A549 (cell line): ENCODE measurements around the gene RNF38. TPM values are rescaled to one million over a fixed set of nuclear protein-coding genes. Genes with fewer than 3 reads are reported as not detected.
A peak's percentile ranks its signal among the peaks of the same experiment; 100 is the strongest.
"Not testable (repeated sequence)": the region's sequence is repeated elsewhere in the genome, so short reads cannot be mapped to it uniquely, and the experiment has no call there.

Source experiments
- ATAC-seq, 2 experiments: fragments of 200-7000 bp in 1 of 2; fragments of >200 bp in 1 of 2; cut with Nextera tagmentation in 1 of 2; cut with Tn5 transposase in 1 of 2; 3 replicates each; pipeline versions ENCODE4 v1.8.0 to v1.9.1; 2018 to 2020; ENCODE audit warnings: mild to moderate bottlenecking in 1 of 2, moderate library complexity in 1 of 2
- CTCF ChIA-PET: fragments of 300-600 bp; sonication (Branson Sonifier 250); formaldehyde crosslinking; extraction: SDS; loops from one replicate; lab custom pipeline; 2021; ENCODE audit warnings: antibody characterized with exemption, inconsistent platforms; lab: Yijun Ruan, JAX
- POLR2A ChIA-PET: fragments of 350-600 bp; formaldehyde crosslinking; extraction: SDS; loops from one replicate; lab custom pipeline; 2021; ENCODE audit warnings: antibody characterized with exemption, inconsistent platforms; lab: Yijun Ruan, JAX
- DNase-seq, 2 experiments: peaks; one replicate each; pipeline versions ENCODE4 v3.0.0 to v3.0.0-alpha.2; 2011 to 2016; ENCODE audit warnings: low read depth in 1 of 2, low spot score in 1 of 2
- FAIRE-seq: peaks from 2 replicates; lab custom pipeline; 2011; peaks lifted over from hg19 to GRCh38; lab: Jason Lieb, UNC
- H3K27ac ChIP-seq, 2 experiments: fragments of >200 bp; sonication (Bioruptor Twin); formaldehyde crosslinking; 3 replicates each; pipeline ENCODE4 v1.5.1; 2016 to 2017
- H3K4me1 ChIP-seq: fragments of >200 bp; sonication (Bioruptor Twin); formaldehyde crosslinking; 3 replicates; pipeline ENCODE4 v1.6.1; 2016
- H3K4me2 ChIP-seq: fragments of >200 bp; sonication (Bioruptor Twin); formaldehyde crosslinking; 3 replicates; pipeline ENCODE4 v1.6.1; 2016
- H3K4me3 ChIP-seq: fragments of >200 bp; sonication (Bioruptor Twin); formaldehyde crosslinking; 3 replicates; pipeline ENCODE4 v1.5.1; 2016
- H3K9me3 ChIP-seq: fragments of >200 bp; sonication (Bioruptor Twin); formaldehyde crosslinking; 3 replicates; pipeline ENCODE4 v1.6.1; 2016
- CHD2 ChIP-seq: fragments of 150-350 bp; IDR thresholded peaks from 2 replicates; pipeline ENCODE4 v1.6.1; 2014; ENCODE audit warnings: low read length; ENCODE audit not compliant: partially characterized antibody
- E2F6 ChIP-seq: IDR thresholded peaks from 2 replicates; pipeline ENCODE4 v1.6.1; 2012; ENCODE audit warnings: low read depth, borderline replicate concordance
- EHF ChIP-seq: fragments of 250-450 bp; sonication (Bioruptor Pico); IDR thresholded peaks from 2 replicates; pipeline ENCODE4 v1.5.0; 2020; ENCODE audit warnings: mild to moderate bottlenecking
- ELK1 ChIP-seq: fragments of 150-350 bp; IDR thresholded peaks from 2 replicates; pipeline ENCODE4 v1.6.1; 2014; ENCODE audit warnings: low read depth, mild to moderate bottlenecking, low read length
- EP300 ChIP-seq, 2 experiments: fragments of >200 bp; sonication (Bioruptor Twin); formaldehyde crosslinking; IDR thresholded peaks; 2 replicates in 1 of 2; 3 replicates in 1 of 2; pipeline ENCODE4 v1.6.1; 2016 to 2017
- ESRRA ChIP-seq: fragments of 150-350 bp; IDR thresholded peaks from 2 replicates; pipeline ENCODE4 v1.6.1; 2014; ENCODE audit warnings: mild to moderate bottlenecking, low read length, borderline replicate concordance
- FOSL2 ChIP-seq, 2 experiments: fragments of 450-650 bp in 1 of 2; fragments of >200 bp in 1 of 2; sonication (Bioruptor Twin) in 1 of 2; formaldehyde crosslinking; IDR thresholded peaks; 2 replicates each; pipeline versions ENCODE4 v1.5.0 to v1.6.1; 2016 to 2020; ENCODE audit warnings: mild to moderate bottlenecking in 1 of 2, moderate library complexity in 1 of 2
- GATA3 ChIP-seq: IDR thresholded peaks from 2 replicates; pipeline ENCODE4 v1.6.1; 2012; ENCODE audit warnings: borderline replicate concordance
- HDAC2 ChIP-seq: fragments of 200-600 bp; sonication (generic); IDR thresholded peaks from 2 replicates; pipeline ENCODE4 v1.6.1; 2016
- HEYL ChIP-seq: fragments of 250-450 bp; sonication (Bioruptor Pico); IDR thresholded peaks from 2 replicates; pipeline ENCODE4 v1.8.0; 2021; ENCODE audit warnings: mild to moderate bottlenecking, moderate library complexity
- HMGXB4 ChIP-seq: fragments of 250-450 bp; sonication (Bioruptor Pico); IDR thresholded peaks from 2 replicates; pipeline ENCODE4 v1.5.0; 2021; ENCODE audit warnings: mild to moderate bottlenecking, moderate library complexity, borderline replicate concordance
- JUN ChIP-seq, 2 experiments: fragments of >200 bp; sonication (Bioruptor Twin); formaldehyde crosslinking; IDR thresholded peaks; 2 replicates in 1 of 2; 3 replicates in 1 of 2; pipeline ENCODE4 v1.6.1; 2016 to 2017
- JUNB ChIP-seq: fragments of >200 bp; sonication (Bioruptor Twin); formaldehyde crosslinking; IDR thresholded peaks from 2 replicates; pipeline ENCODE4 v1.6.1; 2016
- MAX ChIP-seq: IDR thresholded peaks from 2 replicates; pipeline ENCODE4 v1.6.1; 2012
- POLR2AphosphoS2 ChIP-seq: conservative IDR thresholded peaks from 2 replicates; pipeline ENCODE4 v1.6.1; 2012; ENCODE audit warnings: low read length, improper control_type of control experiment, inconsistent platforms
- RCOR1 ChIP-seq: fragments of 150-350 bp; IDR thresholded peaks from 2 replicates; pipeline ENCODE4 v1.6.1; 2014; ENCODE audit warnings: antibody characterized with exemption, low read length, low read depth
- REST ChIP-seq: fragments of 200-600 bp; sonication (generic); IDR thresholded peaks from 2 replicates; pipeline ENCODE4 v1.6.1; 2016; ENCODE audit warnings: antibody characterized with exemption, mild to moderate bottlenecking, moderate library complexity
- RFX5 ChIP-seq: fragments of 450-650 bp; IDR thresholded peaks from 2 replicates; pipeline ENCODE4 v1.7.1; 2014; ENCODE audit warnings: antibody characterized with exemption, mild to moderate bottlenecking, moderate library complexity
- SMC3 ChIP-seq: fragments of >200 bp; sonication (Bioruptor Twin); formaldehyde crosslinking; IDR thresholded peaks from 3 replicates; pipeline ENCODE4 v1.6.1; 2018; ENCODE audit warnings: inconsistent platforms
- SREBF2 ChIP-seq: fragments of 450-650 bp; IDR thresholded peaks from 2 replicates; pipeline ENCODE4 v1.6.1; 2014; ENCODE audit warnings: mild to moderate bottlenecking, moderate library complexity
- ZC3H11A ChIP-seq: fragments of 450-650 bp; IDR thresholded peaks from 2 replicates; pipeline ENCODE4 v1.6.1; 2014; ENCODE audit warnings: antibody characterized with exemption, mild to moderate bottlenecking
- WGBS: methylation state at CpG from one replicate; pipeline ENCODE4 v1.1.6; 2017; ENCODE audit errors: missing lambda C conversion rate; 5-methylcytosine and 5-hydroxymethylcytosine counted together
- polyA plus RNA-seq, 4 experiments: library from polyadenylated mRNA; depleted of rRNA in 3 of 4; stranded (reverse); fragments of >200 nt; fragmentation: RNase III in 1 of 4; extraction: RNeasy Plus Mini Kit Qiagen cat#74134 plus additional on column Dnase treatment in 1 of 4; gene quantifications; 2 replicates in 3 of 4; 3 replicates in 1 of 4; pipeline ENCODE4 v1.2.3, GENCODE V29; 2011 to 2017

The RNF38 gene
- polyA plus RNA-seq, 2 of the 4 experiments (the other 2 are of a cell fraction), result 8.7 to 13.2 TPM

- TF ChIP-seq GATA3 (peak; percentile 42; the same call in 1 of the 2 replicates), RCOR1 (no peak), EHF (no peak), HEYL (CRISPR knock-in tag) (no peak), EP300 (IDR thresholded peaks at IDR 0.05) (peak in 1 of 2 experiments; percentile 34; a peak in 3 of 5 replicates), SMC3 (no peak), FOSL2 (IDR thresholded peaks at IDR 0.05) (no peak), FOSL2 (CRISPR knock-in tag; IDR thresholded peaks at IDR 0.05) (peak; percentile 15; the same call in 1 of the 2 replicates), ESRRA (no peak), JUN (IDR thresholded peaks at IDR 0.05) (peak in 1 of 2 experiments; percentile 43; a peak in 2 of 5 replicates), RFX5 (no peak), E2F6 (no peak), JUNB (peak; percentile 63), HDAC2 (no peak), POLR2AphosphoS2 (no peak), CHD2 (no peak), SREBF2 (no peak), ELK1 (no peak), HMGXB4 (CRISPR knock-in tag) (no peak), REST (peak; percentile 48), MAX (peak; percentile 32; the same call in 1 of the 2 replicates), ZC3H11A (no peak)
- TF ChIP-seq, all 56 proteins: peak for 7
- Histone ChIP-seq H3K9me3 (no peaks in the 10 kb centered on the region), H3K4me3 (no peak overlapping the region), H3K4me2 (peak overlapping the region; percentile 61), H3K27ac (peak overlapping the region; percentile 67 to 84), H3K4me1 (peaks cover 27% of the 10 kb centered on the region)
- ChIA-PET CTCF (interaction anchor here (1.2 to 2.2 kb wide), 6 partner anchors 12 to 59 kb away, joined by 3 to 14 read pairs (median 7); no protein-coding TSS in a partner anchor), POLR2A (interaction anchor here (1.7 kb wide), 1 partner anchor 48 kb away, joined by 10 read pairs; the partner anchor contains the start of gene GNE)
- FAIRE-seq, result no peak
- WGBS, result 38% methylated on average over 8 of the region's 8 CpGs
- DNase-seq, result peak; percentile 55 to 76
- peak; percentile 84 to 85 for ATAC-seq
These were observed 93.4 kb downstream of the RNF38 start for GRCh38 chr9:36306471-36307306.

- peak overlapping the region in 1 of 2 experiments; percentile 40; a peak in 2 of 6 replicates for H3K27ac ChIP-seq
- ATAC-seq, H3K4me3 ChIP-seq, POLR2A ChIA-PET, H3K9me3 ChIP-seq, DNase-seq, H3K4me2 ChIP-seq, FAIRE-seq: not testable (repeated sequence)
- WGBS, result 74% methylated on average over 2 of the region's 2 CpGs
- peaks cover 27% of the 10 kb centered on the region for H3K4me1 ChIP-seq
- CTCF ChIA-PET, result interaction anchor here (1.4 kb wide), 1 partner anchor 103 kb away, joined by 3 read pairs; no protein-coding TSS in a partner anchor
These were observed 95.7 kb downstream of the RNF38 start for GRCh38 chr9:36304366-36304765.
